ENCODE results near the gene ABHD12. TPM values are rescaled to one million over a fixed set of nuclear protein-coding genes. Genes with fewer than 3 reads are reported as not detected.

The ABHD12 gene
- total RNA-seq, 2 donors from 2014 or later, result 70.1 to 84.7 TPM

DNA sequence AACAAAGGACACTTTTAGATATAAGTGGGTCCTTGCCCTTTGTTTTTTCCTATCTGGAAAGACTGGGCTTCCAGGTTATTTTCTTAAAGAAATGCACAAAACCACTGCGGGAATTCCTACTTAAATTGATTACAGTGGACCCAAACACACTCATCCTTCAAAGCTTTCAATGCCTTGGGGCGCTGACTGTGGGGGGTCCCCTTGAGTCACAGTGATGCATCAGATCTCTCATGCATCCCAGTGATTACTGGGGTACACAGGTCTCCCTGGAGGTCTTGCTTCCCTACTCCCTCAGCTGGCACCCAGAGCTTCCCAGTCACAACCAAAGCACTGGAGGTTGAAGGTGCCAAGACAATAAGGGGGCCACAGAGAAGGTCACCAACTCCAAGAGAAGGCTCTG lies 20.7 kb downstream of the ABHD12 start:
- no peaks in the 10 kb centered on the region for H3K4me1 ChIP-seq (replicated peaks)
- TF ChIP-seq POLR2AphosphoS5 (IDR thresholded peaks at IDR 0.05) (no peak), POLR2A (IDR thresholded peaks at IDR 0.05) (no peak), CTCF (IDR thresholded peaks at IDR 0.05) (no peak)
- 94% methylated on average over 2 of the region's 2 CpGs for WGBS
- H3K27ac ChIP-seq, result no peak overlapping the region
- intact Hi-C loops (cut with DNase I), result no loop called here
- no peaks in the 10 kb centered on the region for H3K9me3 ChIP-seq
- no peak overlapping the region for H3K4me3 ChIP-seq
- DNase-seq (ENCODE audit: low spot score), result no peak
- H3K27me3 ChIP-seq (replicated peaks; ENCODE audit: insufficient read depth), result no peaks in the 10 kb centered on the region
- no peaks in the 10 kb centered on the region for H3K36me3 ChIP-seq

- Histone ChIP-seq H3K36me3 (no peaks in the 10 kb centered on the region), H3K9me3 (no peaks in the 10 kb centered on the region), H3K27me3 (replicated peaks; ENCODE audit: insufficient read depth) (no peaks in the 10 kb centered on the region), H3K4me1 (replicated peaks) (no peaks in the 10 kb centered on the region), H3K4me3 (no peak overlapping the region), H3K27ac (no peak overlapping the region)
- 86% methylated on average over 8 of the region's 8 CpGs for WGBS
- TF ChIP-seq POLR2AphosphoS5 (IDR thresholded peaks at IDR 0.05) (no peak), CTCF (IDR thresholded peaks at IDR 0.05) (no peak), POLR2A (IDR thresholded peaks at IDR 0.05) (no peak)
- intact Hi-C loops (cut with DNase I), result no loop called here
- DNase-seq (ENCODE audit: low spot score), result no peak
Measured at GRCh38 chr20:25369529-25369928, 21.1 kb downstream of the ABHD12 start.

DNA sequence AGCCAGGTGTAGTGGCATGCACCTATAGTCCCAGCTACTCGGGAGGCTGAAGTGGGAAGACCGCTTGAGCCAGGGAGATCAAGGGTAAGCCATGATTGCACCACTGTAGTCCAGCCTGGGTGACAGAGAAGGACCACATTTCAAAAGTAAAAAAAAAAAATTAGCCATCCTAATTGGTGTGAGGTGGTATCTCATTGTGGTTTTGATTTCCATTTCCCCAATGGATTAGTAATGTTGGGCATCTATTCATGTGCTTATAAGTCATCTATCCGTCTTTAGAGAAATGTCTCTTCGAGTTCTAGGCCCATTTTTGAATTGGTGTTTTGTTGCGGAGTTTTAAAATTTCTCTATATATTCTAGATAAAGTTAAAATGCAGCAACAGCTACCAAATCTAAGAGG lies 21.7 kb downstream of the ABHD12 start:
- TF ChIP-seq CTCF (IDR thresholded peaks at IDR 0.05) (no peak), POLR2A (IDR thresholded peaks at IDR 0.05) (no peak), POLR2AphosphoS5 (IDR thresholded peaks at IDR 0.05) (no peak)
- H3K9me3 ChIP-seq, result no peaks in the 10 kb centered on the region
- H3K4me3 ChIP-seq, result no peak overlapping the region
- no peak for DNase-seq (ENCODE audit: low spot score)
- H3K36me3 ChIP-seq, result no peaks in the 10 kb centered on the region
- no peak overlapping the region for H3K27ac ChIP-seq
- H3K27me3 ChIP-seq (replicated peaks; ENCODE audit: insufficient read depth), result no peaks in the 10 kb centered on the region
- no peaks in the 10 kb centered on the region for H3K4me1 ChIP-seq (replicated peaks)
- intact Hi-C loops (cut with DNase I), result no loop called here
- 97% methylated on average over 5 of the region's 5 CpGs for WGBS

GRCh38 chr20:25368526-25368925 lies 22.1 kb downstream of the ABHD12 start:
- no peaks in the 10 kb centered on the region for H3K4me1 ChIP-seq (replicated peaks)
- no peaks in the 10 kb centered on the region for H3K27me3 ChIP-seq (replicated peaks; ENCODE audit: insufficient read depth)
- no peak overlapping the region for H3K27ac ChIP-seq
- DNase-seq (ENCODE audit: low spot score), result no peak
- 95% methylated on average over 10 of the region's 10 CpGs for WGBS
- TF ChIP-seq CTCF (IDR thresholded peaks at IDR 0.05) (no peak), POLR2A (IDR thresholded peaks at IDR 0.05) (no peak), POLR2AphosphoS5 (IDR thresholded peaks at IDR 0.05) (no peak)
- intact Hi-C loops (cut with DNase I), result no loop called here
- no peaks in the 10 kb centered on the region for H3K9me3 ChIP-seq
- no peaks in the 10 kb centered on the region for H3K36me3 ChIP-seq
- no peak overlapping the region for H3K4me3 ChIP-seq

DNA sequence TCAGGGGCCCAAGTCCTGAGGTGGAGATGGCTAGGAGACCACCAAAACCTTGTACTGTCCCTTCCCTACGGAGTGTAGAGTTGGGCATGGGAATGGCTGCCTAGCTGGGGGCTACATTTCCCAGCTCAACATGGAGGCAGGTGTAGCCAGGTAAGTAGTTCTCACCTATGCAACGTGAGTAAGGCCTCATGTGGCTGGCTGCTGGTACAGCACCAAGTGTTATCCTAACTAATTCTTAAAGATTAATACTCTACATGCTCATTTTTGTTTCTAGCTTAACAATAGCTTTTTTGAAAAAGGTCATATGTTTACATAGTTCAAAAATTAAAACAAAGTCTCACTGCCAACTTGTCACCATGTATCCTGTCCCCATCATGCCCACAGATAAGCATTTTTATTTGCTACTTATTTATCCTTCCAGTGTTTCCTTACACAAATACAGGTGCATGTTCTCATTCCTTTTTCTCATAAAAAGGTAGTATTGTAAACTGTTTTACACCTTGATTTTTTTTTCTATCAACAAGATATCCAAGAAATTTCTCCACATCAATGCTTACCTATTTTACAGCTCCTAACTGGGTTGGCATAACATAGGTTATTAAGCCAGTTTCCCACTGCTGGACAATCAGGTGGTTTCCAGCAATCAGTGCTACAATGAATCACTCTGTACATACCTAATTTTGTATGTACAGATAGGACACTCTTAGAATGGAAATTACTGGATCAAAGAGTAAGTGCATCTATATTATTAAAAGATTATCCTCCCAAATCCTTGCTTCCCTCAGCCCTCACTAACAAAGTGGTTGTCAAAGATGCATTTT lies 25.5 kb downstream of the ABHD12 start:
- no peak for DNase-seq (ENCODE audit: low spot score)
- Histone ChIP-seq H3K4me3 (no peak overlapping the region), H3K4me1 (replicated peaks) (peaks cover 2% of the 10 kb centered on the region), H3K27ac (no peak overlapping the region), H3K27me3 (replicated peaks; ENCODE audit: insufficient read depth) (no peaks in the 10 kb centered on the region), H3K36me3 (no peaks in the 10 kb centered on the region), H3K9me3 (no peaks in the 10 kb centered on the region)
- WGBS, result 65% methylated on average over 2 of the region's 2 CpGs
- TF ChIP-seq CTCF (IDR thresholded peaks at IDR 0.05), result no peak
- intact Hi-C loops (cut with DNase I), result no loop called here
